Activated naive CD4-positive, alpha-beta T cell treated with anti-CD3 and anti-CD28 coated beads, Interleukin-2, amount 50 U/mL, for 16 hours (primary cell): Measurements from ENCODE around the gene CDC16.
"Not testable (repeated sequence)": the region's sequence is repeated elsewhere in the genome, so short reads cannot be mapped to it uniquely, and the experiment has no call there.

ENCODE experiments used
- DNase-seq: peaks from one replicate; pipeline ENCODE4 v3.0.0-alpha.2; 2020

The CDC16 gene

GRCh38 chr13:114234645-114235421 lies at the start of gene CDC16:
Gene CDC16 (plus strand): TSS chr13:114234897. CDS start chr13:114235085, 188 bp downstream.
- peak; percentile 92 for DNase-seq

- DNase-seq, result no peak
Measured at GRCh38 chr13:114185182-114185971, 49.3 kb upstream of the CDC16 start.

GRCh38 chr13:114194853-114195252 lies 39.8 kb upstream of the CDC16 start:
- peak; percentile 38 for DNase-seq

GRCh38 chr13:114196629-114197028 lies 38.1 kb upstream of the CDC16 start:
- DNase-seq, result no peak

GRCh38 chr13:114198556-114198955 lies 36.1 kb upstream of the CDC16 start:
- DNase-seq, result no peak

GRCh38 chr13:114199526-114199925 lies 35.2 kb upstream of the CDC16 start:
- DNase-seq, result not testable (repeated sequence)

GRCh38 chr13:114199954-114200353 lies 34.7 kb upstream of the CDC16 start:
- DNase-seq, result no peak

GRCh38 chr13:114200399-114200911 lies 34.2 kb upstream of the CDC16 start:
- no peak for DNase-seq

- DNase-seq, result no peak
Measured at GRCh38 chr13:114202581-114202980, 32.1 kb upstream of the CDC16 start.

GRCh38 chr13:114203536-114203935 lies 31.2 kb upstream of the CDC16 start:
- DNase-seq, result no peak

GRCh38 chr13:114204894-114205293 lies 29.8 kb upstream of the CDC16 start:
- no peak for DNase-seq

GRCh38 chr13:114208134-114208533 lies 26.6 kb upstream of the CDC16 start:
- no peak for DNase-seq

- no peak for DNase-seq
Measured at GRCh38 chr13:114211446-114212157, 23.1 kb upstream of the CDC16 start.

GRCh38 chr13:114212158-114212495 lies 22.6 kb upstream of the CDC16 start:
- DNase-seq, result no peak

GRCh38 chr13:114213980-114214379 lies 20.7 kb upstream of the CDC16 start:
- DNase-seq, result no peak

- DNase-seq, result no peak
Measured at GRCh38 chr13:114219392-114219791, 15.3 kb upstream of the CDC16 start.

- no peak for DNase-seq
Measured at GRCh38 chr13:114222461-114222968, 12.2 kb upstream of the CDC16 start.

- DNase-seq, result no peak
Measured at GRCh38 chr13:114224201-114224600, 10.5 kb upstream of the CDC16 start.

- DNase-seq, result no peak
Measured at GRCh38 chr13:114225610-114226009, 9.1 kb upstream of the CDC16 start.

- no peak for DNase-seq
Measured at GRCh38 chr13:114226088-114226487, 8.6 kb upstream of the CDC16 start.

GRCh38 chr13:114226699-114227323 lies 7.9 kb upstream of the CDC16 start:
- DNase-seq, result peak; percentile 83

GRCh38 chr13:114227528-114227927 lies 7.2 kb upstream of the CDC16 start:
- DNase-seq, result no peak

GRCh38 chr13:114228176-114228575 lies 6.5 kb upstream of the CDC16 start:
- no peak for DNase-seq
